ENCODE measurements around the gene VSTM2L. TPM values are rescaled to one million over a fixed set of nuclear protein-coding genes. Genes with fewer than 3 reads are reported as not detected.

The VSTM2L gene
- total and polyA plus RNA-seq, 12 donors, result 1.8 to 17.2 (median 8.9) TPM

DNA sequence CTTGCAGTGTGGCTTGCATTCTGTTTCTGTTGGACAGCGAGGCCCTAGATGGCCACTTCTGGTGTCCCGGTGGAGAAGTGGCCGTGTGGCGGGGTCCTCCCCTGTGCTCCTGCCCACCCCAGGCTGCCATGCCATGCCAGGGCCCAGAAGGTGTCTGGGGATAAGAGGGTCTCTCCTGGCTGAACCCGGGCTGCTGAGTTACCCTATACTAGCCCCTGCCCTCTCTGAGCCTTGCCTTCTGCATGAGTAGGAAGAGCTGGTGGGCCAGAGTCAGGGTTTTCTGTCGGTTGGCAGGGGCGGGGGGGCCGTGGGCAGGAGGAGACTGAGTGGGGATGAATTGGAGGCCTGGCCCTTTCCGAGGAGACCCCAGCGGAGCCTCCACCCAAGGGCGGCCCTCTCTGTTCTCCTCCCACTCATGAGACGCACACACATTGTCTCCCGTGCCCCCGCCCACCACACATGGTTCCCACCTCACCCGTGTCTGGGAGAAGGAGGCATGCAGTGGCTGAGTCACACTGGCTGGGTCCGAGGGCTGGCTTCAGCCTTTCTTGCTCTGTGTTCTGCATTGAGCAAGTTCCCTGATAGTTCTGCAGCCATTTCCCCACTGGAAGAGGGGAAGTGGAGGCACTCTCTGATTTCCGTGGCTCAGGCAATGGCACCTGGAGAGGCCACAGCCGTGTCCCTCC lies 24.6 kb downstream of the VSTM2L start:
- TF ChIP-seq, protein P1, sequence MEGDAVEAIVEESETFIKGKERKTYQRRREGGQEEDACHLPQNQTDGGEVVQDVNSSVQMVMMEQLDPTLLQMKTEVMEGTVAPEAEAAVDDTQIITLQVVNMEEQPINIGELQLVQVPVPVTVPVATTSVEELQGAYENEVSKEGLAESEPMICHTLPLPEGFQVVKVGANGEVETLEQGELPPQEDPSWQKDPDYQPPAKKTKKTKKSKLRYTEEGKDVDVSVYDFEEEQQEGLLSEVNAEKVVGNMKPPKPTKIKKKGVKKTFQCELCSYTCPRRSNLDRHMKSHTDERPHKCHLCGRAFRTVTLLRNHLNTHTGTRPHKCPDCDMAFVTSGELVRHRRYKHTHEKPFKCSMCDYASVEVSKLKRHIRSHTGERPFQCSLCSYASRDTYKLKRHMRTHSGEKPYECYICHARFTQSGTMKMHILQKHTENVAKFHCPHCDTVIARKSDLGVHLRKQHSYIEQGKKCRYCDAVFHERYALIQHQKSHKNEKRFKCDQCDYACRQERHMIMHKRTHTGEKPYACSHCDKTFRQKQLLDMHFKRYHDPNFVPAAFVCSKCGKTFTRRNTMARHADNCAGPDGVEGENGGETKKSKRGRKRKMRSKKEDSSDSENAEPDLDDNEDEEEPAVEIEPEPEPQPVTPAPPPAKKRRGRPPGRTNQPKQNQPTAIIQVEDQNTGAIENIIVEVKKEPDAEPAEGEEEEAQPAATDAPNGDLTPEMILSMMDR (IDR thresholded peaks at IDR 0.05), result no peak
- Histone ChIP-seq H3K4me3 (no peak overlapping the region), H3K4me1 (no peaks in the 10 kb centered on the region), H3K36me3 (no peaks in the 10 kb centered on the region), H3K27ac (no peak overlapping the region), H3K27me3 (peaks cover 0 to 28% (median 0%) of the 10 kb centered on the region in 7 donors), H3K9me3 (no peaks in the 10 kb centered on the region)
- intact Hi-C loops (cut with DNase I), result no loop called here
- 80 to 85% methylated on average over 18 of the region's 18 CpGs for whole genome bisulfite sequencing, 2 donors
- DNase-seq (no peak), ATAC-seq (no peak)

DNA sequence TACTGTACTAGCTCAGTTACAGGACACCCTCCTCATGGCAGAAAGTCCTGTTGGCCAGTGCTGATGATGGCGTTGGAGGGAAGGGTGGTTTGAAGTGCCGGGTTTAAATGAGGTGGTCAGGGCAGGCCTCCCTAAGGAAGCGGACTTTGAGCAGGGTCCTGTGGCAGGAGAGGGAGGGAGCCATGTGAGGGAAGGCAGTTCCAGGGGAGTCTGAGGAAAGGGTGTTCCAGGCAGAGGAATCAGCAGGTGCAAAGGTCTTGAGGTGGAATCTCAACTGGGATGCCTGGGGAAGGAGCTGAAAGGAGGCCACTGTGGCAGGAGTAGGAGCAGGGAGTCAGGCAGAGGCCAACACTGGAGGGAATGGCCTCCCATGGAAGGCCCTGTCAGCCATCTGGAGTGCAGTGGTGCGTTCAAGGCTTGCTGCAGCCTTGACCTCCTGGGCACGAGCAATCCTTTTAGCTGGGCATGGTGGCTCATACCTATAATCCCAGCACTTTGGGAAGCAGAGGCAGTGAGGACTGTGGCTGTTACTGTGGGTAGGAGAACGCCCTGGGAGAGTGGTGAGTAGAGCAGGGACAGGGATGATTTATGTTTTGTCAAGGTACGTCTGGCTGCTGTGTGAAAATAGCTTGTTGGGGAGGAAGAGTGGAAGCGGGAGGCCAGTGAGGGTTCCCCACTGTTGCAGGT lies 26.2 kb downstream of the VSTM2L start:
- no peak overlapping the region for H3K4me3 ChIP-seq
- 69 to 76% methylated on average over 8 of the region's 8 CpGs for WGBS, 2 donors
- no peak for DNase-seq
- H3K27me3 ChIP-seq, result peaks cover 0 to 25% (median 0%) of the 10 kb centered on the region in 7 donors
- no peak overlapping the region for H3K27ac ChIP-seq
- no peaks in the 10 kb centered on the region for H3K4me1 ChIP-seq
- intact Hi-C loops (cut with DNase I), result no loop called here
- no peaks in the 10 kb centered on the region for H3K36me3 ChIP-seq
- no peaks in the 10 kb centered on the region for H3K9me3 ChIP-seq
- TF ChIP-seq, protein P1 (IDR thresholded peaks at IDR 0.05), result no peak
- ATAC-seq, result no peak

DNA sequence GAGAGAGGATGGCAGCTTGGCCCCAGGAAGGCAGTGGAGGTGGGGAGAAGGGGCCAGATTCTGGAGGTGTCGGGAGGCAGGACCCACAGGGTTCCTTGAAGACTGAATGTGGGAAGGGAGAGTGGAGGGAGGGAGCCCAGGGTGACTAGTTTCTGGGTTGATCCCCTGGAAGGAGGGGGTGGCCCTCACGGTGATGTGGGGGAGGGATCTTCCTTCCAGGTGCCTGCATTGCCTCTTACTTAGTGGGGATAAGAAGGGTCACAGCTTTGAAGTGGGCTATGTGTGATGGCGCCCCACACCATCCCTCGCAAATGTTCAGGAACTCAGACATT lies 26.7 kb downstream of the VSTM2L start:
- 74 to 76% methylated on average over 4 of the region's 4 CpGs for WGBS, 2 donors
- Histone ChIP-seq H3K4me1 (no peaks in the 10 kb centered on the region), H3K4me3 (no peak overlapping the region), H3K36me3 (no peaks in the 10 kb centered on the region), H3K9me3 (no peaks in the 10 kb centered on the region), H3K27me3 (peaks cover 0 to 30% (median 0%) of the 10 kb centered on the region in 7 donors), H3K27ac (no peak overlapping the region)
- DNase-seq (no peak), ATAC-seq (no peak)
- intact Hi-C loops (cut with DNase I), result no loop called here
- TF ChIP-seq, protein P1 (IDR thresholded peaks at IDR 0.05), result no peak

DNA sequence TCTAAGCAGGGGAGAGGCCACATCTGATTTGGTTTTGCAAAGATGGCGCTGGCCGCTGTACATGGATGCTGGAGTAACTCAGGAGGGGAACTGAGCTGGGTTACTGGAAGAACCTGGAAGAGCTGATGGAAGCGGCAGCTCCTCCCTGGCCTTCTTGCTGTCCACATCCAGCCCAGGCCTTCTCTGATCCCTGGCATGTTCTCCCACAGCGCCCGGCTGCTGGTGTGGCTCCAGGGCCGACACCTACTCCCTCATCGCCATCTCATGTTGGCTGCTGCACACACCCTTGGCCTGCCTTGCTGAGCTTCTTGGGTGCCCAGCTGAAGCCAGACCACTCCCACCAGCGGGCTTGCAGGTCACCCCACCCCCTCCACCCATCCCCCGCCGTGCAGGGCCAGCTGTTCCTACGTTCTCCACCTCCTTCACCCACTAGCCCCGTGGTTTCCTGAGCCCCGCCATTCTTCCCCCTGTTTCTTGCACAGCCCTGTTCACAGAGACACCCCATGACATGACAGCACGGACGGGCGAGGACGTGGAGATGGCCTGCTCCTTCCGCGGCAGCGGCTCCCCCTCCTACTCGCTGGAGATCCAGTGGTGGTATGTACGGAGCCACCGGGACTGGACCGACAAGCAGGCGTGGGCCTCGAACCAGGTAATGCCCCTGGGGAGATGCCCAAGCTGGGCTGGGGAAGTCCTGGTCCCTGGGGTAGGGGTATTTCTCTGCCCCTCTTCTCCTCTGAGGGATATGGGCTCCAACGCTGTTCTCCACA lies 28.4 kb downstream of the VSTM2L start:
- Histone ChIP-seq H3K9me3 (no peaks in the 10 kb centered on the region), H3K4me1 (no peaks in the 10 kb centered on the region), H3K36me3 (no peaks in the 10 kb centered on the region), H3K4me3 (no peak overlapping the region), H3K27ac (no peak overlapping the region), H3K27me3 (peaks cover 0 to 30% (median 0%) of the 10 kb centered on the region in 7 donors)
- ATAC-seq (no peak), DNase-seq (no peak)
- intact Hi-C loops (cut with DNase I), result no loop called here
- WGBS, 2 donors, result 80 to 84% methylated on average over 27 of the region's 27 CpGs
- TF ChIP-seq, protein P1 (IDR thresholded peaks at IDR 0.05), result no peak
